Adrenal gland (tissue), 5 donors: Measurements from ENCODE around the gene SBDS.

Experiments
- CTCF ChIP-seq, 6 experiments: fragments of 450-650 bp in 4 of 6; fragments of 200-600 bp in 2 of 6; sonication (generic) in 1 of 6; IDR thresholded peaks; 1 replicate in 5 of 6; 2 replicates in 1 of 6; pipeline versions ENCODE4 v1.5.1 to v1.8.0; 2016 to 2021; ENCODE audit warnings: antibody characterized with exemption in 6 of 6, mild to moderate bottlenecking in 2 of 6, moderate library complexity in 1 of 6
- POLR2A ChIP-seq, 2 donors: fragments of 450-650 bp; IDR thresholded peaks; one replicate each; pipeline ENCODE4 v1.6.1; 2017; ENCODE audit warnings: antibody characterized with exemption in 2 of 2, mild to moderate bottlenecking in 2 of 2, moderate library complexity in 1 of 2
- donor health status: DM: no; HTN: no; CAD: no.

GRCh38 chr7:66946545-66946944 lies 48.8 kb downstream of the SBDS start:
- TF ChIP-seq CTCF (IDR thresholded peaks at IDR 0.05) (no peak), POLR2A (IDR thresholded peaks at IDR 0.05) (no peak)
